Endothelial cell of umbilical vein (primary cell): ENCODE data around the gene TARBP1.

ENCODE experiments used
- CTCF ChIP-seq, 2 donors: IDR thresholded peaks; 1 replicate in 1 of 2; 2 replicates in 1 of 2; pipeline ENCODE4 v1.5.1; 2011; ENCODE audit warnings: low read length in 2 of 2, mild to moderate bottlenecking in 2 of 2, moderate library complexity in 2 of 2, control low read depth in 1 of 2, inconsistent platforms in 1 of 2, low read depth in 1 of 2; ENCODE audit not compliant: insufficient read depth in 1 of 2; ENCODE audit errors: extremely low read depth in 1 of 2
- EZH2 ChIP-seq: IDR thresholded peaks from 2 replicates; pipeline ENCODE4 v1.6.1; 2012; ENCODE audit warnings: borderline replicate concordance, low read depth, mild to moderate bottlenecking, moderate library complexity, low read length, inconsistent platforms; ENCODE audit not compliant: severe bottlenecking
- FOS ChIP-seq: IDR thresholded peaks from 2 replicates; pipeline ENCODE4 v1.6.1; 2011; ENCODE audit warnings: mild to moderate bottlenecking, low read length, moderate library complexity, borderline replicate concordance; ENCODE audit not compliant: insufficient read depth
- GATA2 ChIP-seq: IDR thresholded peaks from 2 replicates; pipeline ENCODE4 v1.7.0; 2011; ENCODE audit warnings: low read depth, mild to moderate bottlenecking, moderate library complexity, mixed read lengths, low read length; ENCODE audit not compliant: insufficient read length, insufficient read depth
- JUN ChIP-seq: IDR thresholded peaks from 2 replicates; pipeline ENCODE4 v1.6.1; 2011; ENCODE audit warnings: borderline replicate concordance, low read depth; ENCODE audit not compliant: insufficient read length, insufficient read depth
- MAX ChIP-seq: IDR thresholded peaks from 2 replicates; pipeline ENCODE4 v1.6.1; 2011; ENCODE audit not compliant: insufficient read depth, insufficient read length
- MYC ChIP-seq: IDR thresholded peaks from one replicate; pipeline ENCODE4 v1.6.1; 2011; ENCODE audit warnings: mild to moderate bottlenecking, low read depth, low read length
- POLR2A ChIP-seq: IDR thresholded peaks from 2 replicates; pipeline ENCODE4 v1.6.1; 2012; ENCODE audit warnings: low read depth, mild to moderate bottlenecking, control low read depth, low read length
- POLR2AphosphoS5 ChIP-seq: IDR thresholded peaks from 2 replicates; pipeline ENCODE4 v1.6.1; 2012; ENCODE audit warnings: low read depth, mild to moderate bottlenecking, control low read depth, low read length, moderate library complexity; ENCODE audit not compliant: insufficient read depth

GRCh38 chr1:234427950-234428646 lies 50.9 kb downstream of the TARBP1 start:
- no peak for TF ChIP-seq CTCF (IDR thresholded peaks at IDR 0.05; ENCODE audit: extremely low read depth in 1 of 2, insufficient read depth in 1 of 2, low read depth in 1 of 2, low read length in 2 of 2)
- no peak for TF ChIP-seq EZH2
- TF ChIP-seq POLR2A, result no peak
- no peak for TF ChIP-seq POLR2AphosphoS5
- TF ChIP-seq JUN, result no peak
- no peak for TF ChIP-seq MAX
- TF ChIP-seq GATA2, result no peak
- TF ChIP-seq FOS, result no peak
- no peak for TF ChIP-seq MYC
